SK-N-SH (cell line): ENCODE measurements around the gene PHF8. TPM values are rescaled to one million over a fixed set of nuclear protein-coding genes. Genes with fewer than 3 reads are reported as not detected.

Experiments
- CTCF ChIA-PET: fragments of 300-600, 350-600 bp; formaldehyde crosslinking; extraction: SDS; loops from one replicate; lab custom pipeline; 2021; lab: Yijun Ruan, JAX
- POLR2A ChIA-PET: fragments of 350-600 bp; sonication (Branson Sonifier 250); formaldehyde crosslinking; extraction: SDS; loops from one replicate; lab custom pipeline; 2020; ENCODE audit warnings: antibody characterized with exemption, inconsistent platforms; lab: Yijun Ruan, JAX
- DNase-seq: peaks from one replicate; pipeline ENCODE4 v3.0.0; 2012
- H2AFZ ChIP-seq: fragments of 200-600 bp; sonication (generic); 2 replicates; pipeline ENCODE4 v1.8.1; 2016; ENCODE audit warnings: antibody characterized with exemption, mild to moderate bottlenecking, low read depth
- H3F3A ChIP-seq: fragments of 200-600 bp; sonication (generic); replicated peaks from 2 replicates; pipeline ENCODE3; 2016; ENCODE audit warnings: antibody characterized with exemption, mild to moderate bottlenecking; ENCODE audit not compliant: insufficient read depth
- H3K27ac ChIP-seq, 2 experiments: fragments of 200-500 bp in 1 of 2; fragments of 200-600 bp in 1 of 2; sonication (Bioruptor generic) in 1 of 2; sonication (generic), shearing (Covaris generic) in 1 of 2; 2 replicates each; pipeline versions ENCODE4 v1.5.1 to v1.6.1; 2014 to 2016; ENCODE audit warnings: low read depth in 2 of 2, inconsistent platforms in 1 of 2, low read length in 1 of 2, mild to moderate bottlenecking in 1 of 2, mixed read lengths in 1 of 2
- H3K27me3 ChIP-seq: fragments of 200-600 bp; sonication (generic), shearing (Covaris generic); 2 replicates; pipeline ENCODE4 v1.6.1; 2016; ENCODE audit warnings: mixed run types; ENCODE audit not compliant: insufficient read depth
- H3K36me3 ChIP-seq, 2 experiments: fragments of 200-500 bp in 1 of 2; fragments of 200-600 bp in 1 of 2; sonication (Bioruptor generic) in 1 of 2; sonication (generic) in 1 of 2; replicated peaks in 1 of 2; 2 replicates each; pipeline versions ENCODE3 to v1.5.1; 2014 to 2016; ENCODE audit warnings: low read length in 1 of 2, mild to moderate bottlenecking in 1 of 2; ENCODE audit not compliant: insufficient read depth in 2 of 2, control insufficient read depth in 1 of 2
- H3K4me1 ChIP-seq, 2 experiments: fragments of 200-500 bp in 1 of 2; fragments of 200-600 bp in 1 of 2; sonication (Bioruptor generic) in 1 of 2; sonication (generic), shearing (Covaris generic) in 1 of 2; 2 replicates each; pipeline versions ENCODE4 v1.5.1 to v1.6.1; 2014 to 2016; ENCODE audit warnings: low read depth in 1 of 2, low read length in 1 of 2, mixed run types in 1 of 2; ENCODE audit not compliant: insufficient read depth in 2 of 2, control insufficient read depth in 1 of 2
- H3K4me2 ChIP-seq: fragments of 200-600 bp; sonication (generic), shearing (Covaris generic); 2 replicates; pipeline ENCODE4 v1.6.1; 2017; ENCODE audit warnings: mixed run types
- H3K4me3 ChIP-seq, 2 experiments: fragments of 200-500 bp in 1 of 2; fragments of 200-600 bp in 1 of 2; sonication (Bioruptor generic) in 1 of 2; sonication (generic), shearing (Covaris generic) in 1 of 2; 2 replicates each; pipeline versions ENCODE4 v1.5.1 to v1.8.1; 2014 to 2016; ENCODE audit warnings: low read depth in 2 of 2, inconsistent platforms in 1 of 2, low read length in 1 of 2, mild to moderate bottlenecking in 1 of 2, mixed read lengths in 1 of 2, moderate library complexity in 1 of 2
- H3K79me2 ChIP-seq: fragments of 200-600 bp; sonication (generic); 2 replicates; pipeline ENCODE4 v1.8.1; 2017; ENCODE audit warnings: mild to moderate bottlenecking; ENCODE audit not compliant: insufficient read depth
- H3K9ac ChIP-seq: fragments of 200-600 bp; sonication (generic); 2 replicates; pipeline ENCODE4 v1.6.1; 2017; ENCODE audit warnings: mixed run types
- H3K9me2 ChIP-seq: fragments of 200-600 bp; sonication (generic); 2 replicates; pipeline ENCODE4 v1.6.1; 2017; ENCODE audit warnings: mixed run types
- H3K9me3 ChIP-seq: fragments of 200-600 bp; sonication (generic); 2 replicates; pipeline ENCODE4 v1.6.1; 2017; ENCODE audit warnings: mixed run types, mild to moderate bottlenecking, moderate library complexity
- H4K20me1 ChIP-seq: fragments of 200-600 bp; sonication (generic); 2 replicates; pipeline ENCODE4 v1.6.1; 2017; ENCODE audit warnings: mild to moderate bottlenecking, mixed run types; ENCODE audit not compliant: insufficient read depth
- CHD2 ChIP-seq: fragments of 150-350 bp; IDR thresholded peaks from 2 replicates; pipeline ENCODE4 v1.6.1; 2018; ENCODE audit warnings: low read length; ENCODE audit not compliant: partially characterized antibody
- EZH2phosphoT487 ChIP-seq: fragments of 200-600 bp; sonication (generic); IDR thresholded peaks from 2 replicates; pipeline ENCODE4 v1.6.1; 2017; ENCODE audit warnings: low read depth, mixed run types, mild to moderate bottlenecking, antibody characterized with exemption, moderate library complexity, borderline replicate concordance
- FOXJ3 ChIP-seq: sonication (generic); formaldehyde crosslinking; IDR thresholded peaks from 2 replicates; pipeline ENCODE4 v1.5.1; 2020; ENCODE audit warnings: mild to moderate bottlenecking, missing genetic modification reagents
- FOXM1 ChIP-seq: IDR thresholded peaks from 2 replicates; pipeline ENCODE4 v1.4.0; 2012; ENCODE audit warnings: low read depth, mild to moderate bottlenecking
- GABPA ChIP-seq: IDR thresholded peaks from 2 replicates; pipeline ENCODE4 v1.4.0; 2012; ENCODE audit warnings: low read depth, mild to moderate bottlenecking
- IRF3 ChIP-seq: fragments of 150-350 bp; IDR thresholded peaks from 2 replicates; pipeline ENCODE4 v1.6.1; 2016; ENCODE audit warnings: mild to moderate bottlenecking, low read depth, low read length
- NRF1 ChIP-seq: IDR thresholded peaks from 2 replicates; pipeline ENCODE4 v1.6.1; 2012; ENCODE audit warnings: low read depth, mild to moderate bottlenecking, low read length
- SIN3A ChIP-seq: IDR thresholded peaks from 2 replicates; pipeline ENCODE4 v1.6.1; 2012; ENCODE audit warnings: low read depth, mild to moderate bottlenecking, low read length, moderate library complexity, borderline replicate concordance
- SMC3 ChIP-seq: IDR thresholded peaks from 2 replicates; pipeline ENCODE4 v1.6.1; 2012; ENCODE audit warnings: low read depth, low read length, improper control_type of control experiment
- WGBS: methylation state at CpG from one replicate; pipeline ENCODE4 v1.1.6; 2017; ENCODE audit warnings: low lambda C conversion rate; 5-methylcytosine and 5-hydroxymethylcytosine counted together
- polyA plus RNA-seq, 3 experiments: library from polyadenylated mRNA; depleted of rRNA; stranded (reverse); fragments of >200 nt; gene quantifications; 2 replicates each; pipeline ENCODE4 v1.2.3, GENCODE V29; 2012
- TF ChIP-seq, protein P1 (sequence below): IDR thresholded peaks from 2 replicates; pipeline ENCODE4; 2012
- TF ChIP-seq, protein P2 (sequence below): fragments of 150-350 bp; IDR thresholded peaks from 2 replicates; pipeline ENCODE4 v1.6.1; 2017; ENCODE audit warnings: antibody characterized with exemption, low read length, low read depth, borderline replicate concordance
- TF ChIP-seq, protein P3 (sequence below): fragments of 200-600 bp; sonication (generic); IDR thresholded peaks from 2 replicates; pipeline ENCODE4 v1.6.1; 2017; ENCODE audit warnings: antibody characterized with exemption, mild to moderate bottlenecking, moderate library complexity
- TF ChIP-seq, protein P4 (sequence below): IDR thresholded peaks from 2 replicates; pipeline ENCODE4 v1.4.0; 2012; ENCODE audit warnings: low read depth, borderline replicate concordance
- TF ChIP-seq, protein P5 (sequence below): IDR thresholded peaks from 2 replicates; pipeline ENCODE4 v1.4.0; 2012; ENCODE audit warnings: low read depth, borderline replicate concordance

PHF8 gene
- polyA plus RNA-seq, 1 of the 3 experiments (the other 2 are of a cell fraction), result 7.8 TPM

DNA sequence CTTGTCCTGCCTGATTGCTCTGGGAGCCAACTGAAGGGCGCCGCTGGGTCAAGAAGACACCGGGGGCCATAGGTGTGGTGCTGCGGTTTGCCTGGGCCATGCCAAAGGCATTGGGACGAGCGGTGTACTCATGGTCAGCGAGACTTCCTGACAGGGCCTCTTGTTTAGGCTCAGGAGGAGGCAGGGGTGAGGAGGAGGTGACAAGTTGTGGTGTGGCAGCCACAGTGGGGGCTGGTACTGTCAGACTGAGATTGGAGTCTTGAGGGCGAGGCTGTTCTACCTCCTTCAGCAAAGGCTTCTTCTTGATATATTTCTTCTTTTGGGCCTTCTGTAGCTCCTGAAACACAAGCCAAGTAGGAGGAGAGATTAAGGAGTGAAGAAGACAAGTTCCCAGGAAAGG, 104.1 kb downstream of the PHF8 start:
- H3K9ac ChIP-seq, result no peak overlapping the region
- WGBS, result 44% methylated on average over 8 of the region's 8 CpGs

DNA sequence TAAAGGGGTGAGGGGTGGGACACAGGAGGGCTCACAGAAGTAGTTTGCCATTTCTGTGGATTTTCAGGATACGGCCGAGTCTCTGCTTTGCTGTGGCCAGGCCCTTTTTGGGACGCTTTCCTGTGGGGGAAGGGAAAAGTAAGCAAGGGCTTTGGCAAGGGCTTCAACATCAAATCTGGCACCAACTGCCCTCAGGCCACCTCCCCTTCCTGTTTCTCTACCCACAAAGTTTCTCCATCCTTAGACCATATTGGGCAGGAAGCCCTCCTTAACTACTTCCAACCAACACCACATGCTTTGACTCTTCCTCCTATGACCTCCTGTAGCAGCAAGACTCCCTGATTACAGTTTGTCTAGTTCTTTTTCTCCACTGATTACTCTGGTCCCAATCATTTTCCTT, 105.1 kb downstream of the PHF8 start:
- DNase-seq, result no peak
- no peaks in the 10 kb centered on the region; the same call in 1 of the 2 replicates for H3K27me3 ChIP-seq
- no peak overlapping the region for H3K4me3 ChIP-seq
- H3K27ac ChIP-seq, result no peak overlapping the region
- H3K36me3 ChIP-seq, result peaks cover 0 to 29% of the 10 kb centered on the region in 2 experiments
- CTCF ChIA-PET, result no interaction called here
- no peaks in the 10 kb centered on the region for H3K9me3 ChIP-seq
- no peaks in the 10 kb centered on the region for H3F3A ChIP-seq
- no peak overlapping the region for H2AFZ ChIP-seq
- H3K9me2 ChIP-seq, result no peaks in the 10 kb centered on the region
- WGBS, result 44% methylated on average over 3 of the region's 3 CpGs
- H3K4me1 ChIP-seq, result no peaks in the 10 kb centered on the region; a peak in 1 of 4 replicates
- no peak overlapping the region for H3K4me2 ChIP-seq
- no peaks in the 10 kb centered on the region for H4K20me1 ChIP-seq
- no peaks in the 10 kb centered on the region for H3K79me2 ChIP-seq
- TF ChIP-seq CHD2 (no peak), SIN3A (no peak), NRF1 (no peak), EZH2phosphoT487 (no peak), FOXJ3 (no peak), IRF3 (no peak), SMC3 (no peak)
- TF ChIP-seq, protein P1, sequence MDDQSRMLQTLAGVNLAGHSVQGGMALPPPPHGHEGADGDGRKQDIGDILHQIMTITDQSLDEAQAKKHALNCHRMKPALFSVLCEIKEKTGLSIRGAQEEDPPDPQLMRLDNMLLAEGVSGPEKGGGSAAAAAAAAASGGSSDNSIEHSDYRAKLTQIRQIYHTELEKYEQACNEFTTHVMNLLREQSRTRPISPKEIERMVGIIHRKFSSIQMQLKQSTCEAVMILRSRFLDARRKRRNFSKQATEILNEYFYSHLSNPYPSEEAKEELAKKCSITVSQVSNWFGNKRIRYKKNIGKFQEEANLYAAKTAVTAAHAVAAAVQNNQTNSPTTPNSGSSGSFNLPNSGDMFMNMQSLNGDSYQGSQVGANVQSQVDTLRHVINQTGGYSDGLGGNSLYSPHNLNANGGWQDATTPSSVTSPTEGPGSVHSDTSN, result no peak
- TF ChIP-seq, protein P2, sequence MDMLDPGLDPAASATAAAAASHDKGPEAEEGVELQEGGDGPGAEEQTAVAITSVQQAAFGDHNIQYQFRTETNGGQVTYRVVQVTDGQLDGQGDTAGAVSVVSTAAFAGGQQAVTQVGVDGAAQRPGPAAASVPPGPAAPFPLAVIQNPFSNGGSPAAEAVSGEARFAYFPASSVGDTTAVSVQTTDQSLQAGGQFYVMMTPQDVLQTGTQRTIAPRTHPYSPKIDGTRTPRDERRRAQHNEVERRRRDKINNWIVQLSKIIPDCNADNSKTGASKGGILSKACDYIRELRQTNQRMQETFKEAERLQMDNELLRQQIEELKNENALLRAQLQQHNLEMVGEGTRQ, result no peak
- TF ChIP-seq, protein P3, sequence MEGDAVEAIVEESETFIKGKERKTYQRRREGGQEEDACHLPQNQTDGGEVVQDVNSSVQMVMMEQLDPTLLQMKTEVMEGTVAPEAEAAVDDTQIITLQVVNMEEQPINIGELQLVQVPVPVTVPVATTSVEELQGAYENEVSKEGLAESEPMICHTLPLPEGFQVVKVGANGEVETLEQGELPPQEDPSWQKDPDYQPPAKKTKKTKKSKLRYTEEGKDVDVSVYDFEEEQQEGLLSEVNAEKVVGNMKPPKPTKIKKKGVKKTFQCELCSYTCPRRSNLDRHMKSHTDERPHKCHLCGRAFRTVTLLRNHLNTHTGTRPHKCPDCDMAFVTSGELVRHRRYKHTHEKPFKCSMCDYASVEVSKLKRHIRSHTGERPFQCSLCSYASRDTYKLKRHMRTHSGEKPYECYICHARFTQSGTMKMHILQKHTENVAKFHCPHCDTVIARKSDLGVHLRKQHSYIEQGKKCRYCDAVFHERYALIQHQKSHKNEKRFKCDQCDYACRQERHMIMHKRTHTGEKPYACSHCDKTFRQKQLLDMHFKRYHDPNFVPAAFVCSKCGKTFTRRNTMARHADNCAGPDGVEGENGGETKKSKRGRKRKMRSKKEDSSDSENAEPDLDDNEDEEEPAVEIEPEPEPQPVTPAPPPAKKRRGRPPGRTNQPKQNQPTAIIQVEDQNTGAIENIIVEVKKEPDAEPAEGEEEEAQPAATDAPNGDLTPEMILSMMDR, result no peak
- TF ChIP-seq, all 33 proteins: peak for 0
- POLR2A ChIA-PET, result no interaction called here
- no peak overlapping the region for H3K9ac ChIP-seq

More for the DNA sequence above, 104.1 kb downstream of the PHF8 start:
- Histone ChIP-seq H3F3A (no peaks in the 10 kb centered on the region), H3K4me3 (no peak overlapping the region), H3K27ac (no peak overlapping the region), H3K4me1 (no peaks in the 10 kb centered on the region; a peak in 1 of 4 replicates), H3K27me3 (no peaks in the 10 kb centered on the region; the same call in 1 of the 2 replicates), H2AFZ (no peak overlapping the region), H3K4me2 (no peak overlapping the region), H4K20me1 (no peaks in the 10 kb centered on the region), H3K36me3 (peaks cover 0 to 29% of the 10 kb centered on the region in 2 experiments), H3K9me2 (no peaks in the 10 kb centered on the region), H3K79me2 (no peaks in the 10 kb centered on the region), H3K9me3 (no peaks in the 10 kb centered on the region)
- no peak for DNase-seq
- no peak for TF ChIP-seq FOXM1
- TF ChIP-seq EZH2phosphoT487, result no peak
- no peak for TF ChIP-seq CHD2
- TF ChIP-seq, protein P4, sequence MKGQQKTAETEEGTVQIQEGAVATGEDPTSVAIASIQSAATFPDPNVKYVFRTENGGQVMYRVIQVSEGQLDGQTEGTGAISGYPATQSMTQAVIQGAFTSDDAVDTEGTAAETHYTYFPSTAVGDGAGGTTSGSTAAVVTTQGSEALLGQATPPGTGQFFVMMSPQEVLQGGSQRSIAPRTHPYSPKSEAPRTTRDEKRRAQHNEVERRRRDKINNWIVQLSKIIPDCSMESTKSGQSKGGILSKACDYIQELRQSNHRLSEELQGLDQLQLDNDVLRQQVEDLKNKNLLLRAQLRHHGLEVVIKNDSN, result no peak
- TF ChIP-seq, protein P5, sequence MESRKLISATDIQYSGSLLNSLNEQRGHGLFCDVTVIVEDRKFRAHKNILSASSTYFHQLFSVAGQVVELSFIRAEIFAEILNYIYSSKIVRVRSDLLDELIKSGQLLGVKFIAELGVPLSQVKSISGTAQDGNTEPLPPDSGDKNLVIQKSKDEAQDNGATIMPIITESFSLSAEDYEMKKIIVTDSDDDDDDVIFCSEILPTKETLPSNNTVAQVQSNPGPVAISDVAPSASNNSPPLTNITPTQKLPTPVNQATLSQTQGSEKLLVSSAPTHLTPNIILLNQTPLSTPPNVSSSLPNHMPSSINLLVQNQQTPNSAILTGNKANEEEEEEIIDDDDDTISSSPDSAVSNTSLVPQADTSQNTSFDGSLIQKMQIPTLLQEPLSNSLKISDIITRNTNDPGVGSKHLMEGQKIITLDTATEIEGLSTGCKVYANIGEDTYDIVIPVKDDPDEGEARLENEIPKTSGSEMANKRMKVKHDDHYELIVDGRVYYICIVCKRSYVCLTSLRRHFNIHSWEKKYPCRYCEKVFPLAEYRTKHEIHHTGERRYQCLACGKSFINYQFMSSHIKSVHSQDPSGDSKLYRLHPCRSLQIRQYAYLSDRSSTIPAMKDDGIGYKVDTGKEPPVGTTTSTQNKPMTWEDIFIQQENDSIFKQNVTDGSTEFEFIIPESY, result no peak
- TF ChIP-seq GABPA, result no peak
- ChIA-PET POLR2A (no interaction called here), CTCF (interaction anchor here (0.6 kb wide), 1 partner anchor 530 kb away, joined by 3 read pairs; no protein-coding TSS in a partner anchor)
